HepG2 (cell line): ENCODE results near the gene KLHL17. TPM values are rescaled to one million over a fixed set of nuclear protein-coding genes. Genes with fewer than 3 reads are reported as not detected.

Experiments used
- HOXA3 ChIP-seq: sonication (generic); formaldehyde crosslinking; IDR thresholded peaks from 2 replicates; pipeline ENCODE4 v1.5.0; 2020; ENCODE audit warnings: missing genetic modification reagents
- MED1 ChIP-seq: sonication (generic); formaldehyde crosslinking; IDR thresholded peaks from 2 replicates; pipeline ENCODE4 v1.4.0; 2020; ENCODE audit warnings: missing genetic modification reagents
- MNT ChIP-seq: fragments of 450-650 bp; IDR thresholded peaks from 2 replicates; pipeline ENCODE4 v1.6.1; 2016
- TMF1 ChIP-seq: sonication (generic); formaldehyde crosslinking; IDR thresholded peaks from 2 replicates; pipeline ENCODE4 v1.8.1; 2022; ENCODE audit warnings: low read depth, missing genetic modification reagents
- U2AF1 ChIP-seq: fragments of 200-400 bp; formaldehyde crosslinking; optimal IDR thresholded peaks from 2 replicates; pipeline ENCODE3; 2017; ENCODE audit warnings: mild to moderate bottlenecking, low read depth, low read length
- YEATS4 ChIP-seq: sonication (generic); formaldehyde crosslinking; IDR thresholded peaks from 2 replicates; pipeline ENCODE4 v1.4.0; 2020; ENCODE audit warnings: missing genetic modification reagents, borderline replicate concordance
- ZNF331 ChIP-seq: sonication (generic); formaldehyde crosslinking; IDR thresholded peaks from 2 replicates; pipeline ENCODE4 v1.4.0; 2020; ENCODE audit warnings: missing genetic modification reagents
- ZNF841 ChIP-seq: sonication (generic); formaldehyde crosslinking; IDR thresholded peaks from 2 replicates; pipeline ENCODE4 v1.8.1; 2023; ENCODE audit warnings: missing genetic modification reagents, borderline replicate concordance
- polyA plus RNA-seq, 8 experiments: library from polyadenylated mRNA; depleted of rRNA in 3 of 8; stranded (reverse) in 7 of 8; unstranded in 1 of 8; fragments of >200 nt; fragmentation: Illumina TruSeq in 4 of 8; extraction: Trizol in 4 of 8; gene quantifications; 2 replicates each; pipeline versions ENCODE4 v1.2.1 to v1.2.3, GENCODE V29; 2011 to 2016; ENCODE audit warnings: low read depth in 4 of 8, missing spikeins in 1 of 8, mixed read lengths in 1 of 8; ENCODE audit not compliant: insufficient read depth in 1 of 8
- total RNA-seq, 5 experiments: library from RNA; depleted of rRNA; stranded (reverse); fragments of >200 nt; fragmentation: Illumina TruSeq; extraction: Trizol; gene quantifications; 2 replicates each; pipeline ENCODE4 v1.2.3, GENCODE V29; 2016; ENCODE audit warnings: low read depth in 1 of 5
- TF ChIP-seq, protein P1 (sequence below): sonication (generic); formaldehyde crosslinking; IDR thresholded peaks from 2 replicates; pipeline ENCODE4 v1.4.0; 2020; ENCODE audit warnings: missing genetic modification reagents, low read depth, mild to moderate bottlenecking, borderline replicate concordance
- TF ChIP-seq, protein P2 (sequence below): sonication (generic); formaldehyde crosslinking; IDR thresholded peaks from 2 replicates; pipeline ENCODE4 v1.4.0; 2020; ENCODE audit warnings: missing genetic modification reagents
- TF ChIP-seq, protein P3 (sequence below): sonication (generic); formaldehyde crosslinking; IDR thresholded peaks from 2 replicates; pipeline ENCODE4 v1.4.0; 2020; ENCODE audit warnings: missing genetic modification reagents
- TF ChIP-seq, protein P4 (sequence below): sonication (generic); formaldehyde crosslinking; IDR thresholded peaks from 2 replicates; pipeline ENCODE4 v1.5.0; 2020; ENCODE audit warnings: mild to moderate bottlenecking, missing genetic modification reagents, borderline replicate concordance

The KLHL17 gene
- total and polyA plus RNA-seq, 2 of the 13 experiments (the other 11 are each of a cell fraction or from before 2014, with no cell fraction given) = 9.3 to 24.7 TPM

- TF ChIP-seq, protein P1, sequence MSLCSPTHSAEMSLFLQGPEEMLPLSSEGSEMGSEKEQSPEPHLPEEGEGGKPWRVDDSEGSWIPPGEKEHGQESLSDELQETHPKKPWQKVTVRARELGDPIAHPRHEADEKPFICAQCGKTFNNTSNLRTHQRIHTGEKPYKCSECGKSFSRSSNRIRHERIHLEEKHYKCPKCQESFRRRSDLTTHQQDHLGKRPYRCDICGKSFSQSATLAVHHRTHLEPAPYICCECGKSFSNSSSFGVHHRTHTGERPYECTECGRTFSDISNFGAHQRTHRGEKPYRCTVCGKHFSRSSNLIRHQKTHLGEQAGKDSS (CRISPR knock-in tag) = peak; percentile 27; the same call in 1 of the 2 replicates
- TF ChIP-seq, protein P2, sequence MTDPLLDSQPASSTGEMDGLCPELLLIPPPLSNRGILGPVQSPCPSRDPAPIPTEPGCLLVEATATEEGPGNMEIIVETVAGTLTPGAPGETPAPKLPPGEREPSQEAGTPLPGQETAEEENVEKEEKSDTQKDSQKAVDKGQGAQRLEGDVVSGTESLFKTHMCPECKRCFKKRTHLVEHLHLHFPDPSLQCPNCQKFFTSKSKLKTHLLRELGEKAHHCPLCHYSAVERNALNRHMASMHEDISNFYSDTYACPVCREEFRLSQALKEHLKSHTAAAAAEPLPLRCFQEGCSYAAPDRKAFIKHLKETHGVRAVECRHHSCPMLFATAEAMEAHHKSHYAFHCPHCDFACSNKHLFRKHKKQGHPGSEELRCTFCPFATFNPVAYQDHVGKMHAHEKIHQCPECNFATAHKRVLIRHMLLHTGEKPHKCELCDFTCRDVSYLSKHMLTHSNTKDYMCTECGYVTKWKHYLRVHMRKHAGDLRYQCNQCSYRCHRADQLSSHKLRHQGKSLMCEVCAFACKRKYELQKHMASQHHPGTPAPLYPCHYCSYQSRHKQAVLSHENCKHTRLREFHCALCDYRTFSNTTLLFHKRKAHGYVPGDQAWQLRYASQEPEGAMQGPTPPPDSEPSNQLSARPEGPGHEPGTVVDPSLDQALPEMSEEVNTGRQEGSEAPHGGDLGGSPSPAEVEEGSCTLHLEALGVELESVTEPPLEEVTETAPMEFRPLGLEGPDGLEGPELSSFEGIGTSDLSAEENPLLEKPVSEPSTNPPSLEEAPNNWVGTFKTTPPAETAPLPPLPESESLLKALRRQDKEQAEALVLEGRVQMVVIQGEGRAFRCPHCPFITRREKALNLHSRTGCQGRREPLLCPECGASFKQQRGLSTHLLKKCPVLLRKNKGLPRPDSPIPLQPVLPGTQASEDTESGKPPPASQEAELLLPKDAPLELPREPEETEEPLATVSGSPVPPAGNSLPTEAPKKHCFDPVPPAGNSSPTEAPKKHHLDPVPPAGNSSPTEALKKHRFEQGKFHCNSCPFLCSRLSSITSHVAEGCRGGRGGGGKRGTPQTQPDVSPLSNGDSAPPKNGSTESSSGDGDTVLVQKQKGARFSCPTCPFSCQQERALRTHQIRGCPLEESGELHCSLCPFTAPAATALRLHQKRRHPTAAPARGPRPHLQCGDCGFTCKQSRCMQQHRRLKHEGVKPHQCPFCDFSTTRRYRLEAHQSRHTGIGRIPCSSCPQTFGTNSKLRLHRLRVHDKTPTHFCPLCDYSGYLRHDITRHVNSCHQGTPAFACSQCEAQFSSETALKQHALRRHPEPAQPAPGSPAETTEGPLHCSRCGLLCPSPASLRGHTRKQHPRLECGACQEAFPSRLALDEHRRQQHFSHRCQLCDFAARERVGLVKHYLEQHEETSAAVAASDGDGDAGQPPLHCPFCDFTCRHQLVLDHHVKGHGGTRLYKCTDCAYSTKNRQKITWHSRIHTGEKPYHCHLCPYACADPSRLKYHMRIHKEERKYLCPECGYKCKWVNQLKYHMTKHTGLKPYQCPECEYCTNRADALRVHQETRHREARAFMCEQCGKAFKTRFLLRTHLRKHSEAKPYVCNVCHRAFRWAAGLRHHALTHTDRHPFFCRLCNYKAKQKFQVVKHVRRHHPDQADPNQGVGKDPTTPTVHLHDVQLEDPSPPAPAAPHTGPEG (CRISPR knock-in tag) = no peak
- TF ChIP-seq YEATS4 (CRISPR knock-in tag) (0 out of 2 replicates have a peak, but pooled peaks have one; percentile 19), ZNF331 (CRISPR knock-in tag) (no peak), TMF1 (CRISPR knock-in tag) (no peak), HOXA3 (CRISPR knock-in tag) (peak; percentile 55; the same call in 1 of the 2 replicates), ZNF841 (CRISPR knock-in tag) (no peak), U2AF1 (no peak), MED1 (no peak), MNT (no peak)
- TF ChIP-seq, protein P3, sequence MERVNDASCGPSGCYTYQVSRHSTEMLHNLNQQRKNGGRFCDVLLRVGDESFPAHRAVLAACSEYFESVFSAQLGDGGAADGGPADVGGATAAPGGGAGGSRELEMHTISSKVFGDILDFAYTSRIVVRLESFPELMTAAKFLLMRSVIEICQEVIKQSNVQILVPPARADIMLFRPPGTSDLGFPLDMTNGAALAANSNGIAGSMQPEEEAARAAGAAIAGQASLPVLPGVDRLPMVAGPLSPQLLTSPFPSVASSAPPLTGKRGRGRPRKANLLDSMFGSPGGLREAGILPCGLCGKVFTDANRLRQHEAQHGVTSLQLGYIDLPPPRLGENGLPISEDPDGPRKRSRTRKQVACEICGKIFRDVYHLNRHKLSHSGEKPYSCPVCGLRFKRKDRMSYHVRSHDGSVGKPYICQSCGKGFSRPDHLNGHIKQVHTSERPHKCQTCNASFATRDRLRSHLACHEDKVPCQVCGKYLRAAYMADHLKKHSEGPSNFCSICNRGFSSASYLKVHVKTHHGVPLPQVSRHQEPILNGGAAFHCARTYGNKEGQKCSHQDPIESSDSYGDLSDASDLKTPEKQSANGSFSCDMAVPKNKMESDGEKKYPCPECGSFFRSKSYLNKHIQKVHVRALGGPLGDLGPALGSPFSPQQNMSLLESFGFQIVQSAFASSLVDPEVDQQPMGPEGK = peak; percentile 48; the same call in 1 of the 2 replicates
- TF ChIP-seq, protein P4, sequence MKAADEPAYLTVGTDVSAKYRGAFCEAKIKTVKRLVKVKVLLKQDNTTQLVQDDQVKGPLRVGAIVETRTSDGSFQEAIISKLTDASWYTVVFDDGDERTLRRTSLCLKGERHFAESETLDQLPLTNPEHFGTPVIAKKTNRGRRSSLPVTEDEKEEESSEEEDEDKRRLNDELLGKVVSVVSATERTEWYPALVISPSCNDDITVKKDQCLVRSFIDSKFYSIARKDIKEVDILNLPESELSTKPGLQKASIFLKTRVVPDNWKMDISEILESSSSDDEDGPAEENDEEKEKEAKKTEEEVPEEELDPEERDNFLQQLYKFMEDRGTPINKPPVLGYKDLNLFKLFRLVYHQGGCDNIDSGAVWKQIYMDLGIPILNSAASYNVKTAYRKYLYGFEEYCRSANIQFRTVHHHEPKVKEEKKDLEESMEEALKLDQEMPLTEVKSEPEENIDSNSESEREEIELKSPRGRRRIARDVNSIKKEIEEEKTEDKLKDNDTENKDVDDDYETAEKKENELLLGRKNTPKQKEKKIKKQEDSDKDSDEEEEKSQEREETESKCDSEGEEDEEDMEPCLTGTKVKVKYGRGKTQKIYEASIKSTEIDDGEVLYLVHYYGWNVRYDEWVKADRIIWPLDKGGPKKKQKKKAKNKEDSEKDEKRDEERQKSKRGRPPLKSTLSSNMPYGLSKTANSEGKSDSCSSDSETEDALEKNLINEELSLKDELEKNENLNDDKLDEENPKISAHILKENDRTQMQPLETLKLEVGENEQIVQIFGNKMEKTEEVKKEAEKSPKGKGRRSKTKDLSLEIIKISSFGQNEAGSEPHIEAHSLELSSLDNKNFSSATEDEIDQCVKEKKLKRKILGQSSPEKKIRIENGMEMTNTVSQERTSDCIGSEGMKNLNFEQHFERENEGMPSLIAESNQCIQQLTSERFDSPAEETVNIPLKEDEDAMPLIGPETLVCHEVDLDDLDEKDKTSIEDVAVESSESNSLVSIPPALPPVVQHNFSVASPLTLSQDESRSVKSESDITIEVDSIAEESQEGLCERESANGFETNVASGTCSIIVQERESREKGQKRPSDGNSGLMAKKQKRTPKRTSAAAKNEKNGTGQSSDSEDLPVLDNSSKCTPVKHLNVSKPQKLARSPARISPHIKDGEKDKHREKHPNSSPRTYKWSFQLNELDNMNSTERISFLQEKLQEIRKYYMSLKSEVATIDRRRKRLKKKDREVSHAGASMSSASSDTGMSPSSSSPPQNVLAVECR = peak; percentile 53; the same call in 1 of the 2 replicates
Observed at GRCh38 chr1:998995-999724, 38.8 kb downstream of the KLHL17 start (continued).
